ENCODE measurements around the gene ARL4A.

The ARL4A gene

GRCh38 chr7:12728192-12728538 is 40.7 kb downstream of the ARL4A start:
- TF ChIP-seq CTCF (IDR thresholded peaks at IDR 0.05; ENCODE audit: low read depth, low read length, missing control alignments) = no peak
- no peak overlapping the region for H3K4me3 ChIP-seq (ENCODE audit: low read depth, low read length)
- DNase-seq (ENCODE audit: low read depth) = no peak

DNA sequence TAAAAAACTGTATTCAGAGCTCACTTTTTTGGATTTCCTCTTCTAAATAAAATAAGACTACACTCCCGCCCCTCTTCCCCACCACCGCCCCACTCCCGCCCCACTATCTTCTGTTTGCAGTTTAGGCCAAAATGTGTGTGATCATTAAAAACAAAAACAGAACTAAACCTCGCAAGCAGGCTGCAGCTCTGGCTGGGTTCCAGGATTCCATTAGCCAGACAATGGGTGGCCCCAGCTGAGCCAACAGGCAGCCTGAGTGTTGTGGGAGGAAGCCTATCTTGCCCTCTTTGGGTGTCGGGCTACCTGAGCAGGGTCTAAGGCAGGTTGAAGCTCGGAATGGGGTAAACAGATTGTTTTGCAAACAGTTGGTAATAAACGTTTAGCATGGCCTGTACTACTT is 41.7 kb downstream of the ARL4A start:
- no peak overlapping the region for H3K4me3 ChIP-seq (ENCODE audit: low read depth, low read length)
- DNase-seq (ENCODE audit: low read depth) = no peak
- TF ChIP-seq CTCF (IDR thresholded peaks at IDR 0.05; ENCODE audit: low read depth, low read length, missing control alignments) = no peak

- DNase-seq (ENCODE audit: low read depth) = no peak
- TF ChIP-seq CTCF (IDR thresholded peaks at IDR 0.05; ENCODE audit: low read depth, low read length, missing control alignments) = no peak
- H3K4me3 ChIP-seq (ENCODE audit: low read depth, low read length) = no peak overlapping the region
Observed at GRCh38 chr7:12730523-12730922, 43.1 kb downstream of the ARL4A start.

DNA sequence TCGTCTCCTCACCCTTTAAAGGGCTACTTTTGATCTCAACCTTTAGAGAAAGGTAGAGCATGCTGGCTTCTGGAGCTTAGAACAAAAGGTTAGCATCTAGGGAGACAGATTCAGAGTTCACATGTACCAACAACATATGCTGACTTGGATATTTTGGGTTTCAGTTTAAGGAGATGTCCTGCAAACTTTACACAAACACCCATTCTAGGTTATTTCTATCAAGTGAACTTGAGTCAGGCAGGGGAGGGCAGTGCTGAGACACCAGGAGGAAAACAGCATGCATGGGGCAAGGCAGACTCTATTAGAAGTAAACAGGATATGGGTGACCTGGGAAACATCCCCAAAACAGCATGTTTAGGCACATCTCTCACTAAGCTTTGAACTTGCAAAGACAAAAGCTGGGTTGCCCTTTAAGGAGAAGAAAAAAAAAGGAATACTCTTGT is 43.8 kb downstream of the ARL4A start:
- no peak for TF ChIP-seq CTCF (IDR thresholded peaks at IDR 0.05; ENCODE audit: low read depth, low read length, missing control alignments)
- no peak for DNase-seq (ENCODE audit: low read depth)
- H3K4me3 ChIP-seq (ENCODE audit: low read depth, low read length) = no peak overlapping the region

DNA sequence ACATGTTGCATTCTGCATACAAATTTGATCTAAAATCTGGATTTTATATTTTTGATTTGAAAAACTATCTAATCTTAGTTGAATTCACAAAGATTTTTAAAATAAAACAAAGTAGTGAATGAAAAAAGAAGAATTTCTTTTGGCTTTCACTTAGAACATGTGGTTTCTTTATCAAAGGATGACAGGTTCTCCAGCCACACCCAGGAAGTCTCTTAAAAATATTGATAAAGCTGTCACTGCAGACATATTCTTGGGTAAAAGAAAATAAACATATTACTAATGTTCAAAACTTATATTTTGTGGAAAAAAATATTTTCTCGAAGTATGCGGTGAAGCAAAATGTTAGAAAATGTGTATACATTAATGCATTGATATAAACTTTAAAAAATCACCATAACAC is 44.3 kb downstream of the ARL4A start:
- H3K4me3 ChIP-seq (ENCODE audit: low read depth, low read length) = no peak overlapping the region
- DNase-seq (ENCODE audit: low read depth) = no peak
- TF ChIP-seq CTCF (IDR thresholded peaks at IDR 0.05; ENCODE audit: low read depth, low read length, missing control alignments) = no peak

- H3K4me3 ChIP-seq (ENCODE audit: low read depth, low read length) = no peak overlapping the region
- no peak for DNase-seq (ENCODE audit: low read depth)
- TF ChIP-seq CTCF (IDR thresholded peaks at IDR 0.05; ENCODE audit: low read depth, low read length, missing control alignments) = no peak
Observed at GRCh38 chr7:12732428-12732827, 45.0 kb downstream of the ARL4A start.

DNA sequence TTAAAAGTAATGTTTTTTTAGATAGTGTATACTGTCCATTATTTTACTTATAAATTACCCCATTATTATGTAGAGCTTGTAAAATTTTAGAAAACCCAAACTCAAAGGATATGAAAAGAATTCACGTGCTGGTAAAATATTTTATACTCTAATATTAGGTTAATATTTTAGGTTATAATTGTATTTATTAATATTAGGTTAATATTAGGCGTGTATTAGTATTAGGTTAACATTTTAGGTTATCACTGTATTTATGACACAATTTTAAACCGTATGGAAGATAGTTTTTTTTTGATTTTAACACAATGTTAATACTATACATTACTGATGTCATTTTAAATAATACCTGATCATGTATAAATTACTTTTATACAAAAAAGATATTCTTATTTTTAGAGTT is 48.5 kb downstream of the ARL4A start:
- no peak for DNase-seq (ENCODE audit: low read depth)
- no peak overlapping the region for H3K4me3 ChIP-seq (ENCODE audit: low read depth, low read length)
- no peak for TF ChIP-seq CTCF (IDR thresholded peaks at IDR 0.05; ENCODE audit: low read depth, low read length, missing control alignments)
